HG02852 (cell line): ENCODE results near the gene AFAP1L2.

Source experiments
- ATAC-seq: cut with Tn5 transposase; IDR thresholded peaks from one replicate; pipeline ENCODE4 v1.9.1; 2021; ENCODE audit warnings: mild to moderate bottlenecking, moderate library complexity; ENCODE audit not compliant: unreplicated experiment

AFAP1L2 gene

DNA sequence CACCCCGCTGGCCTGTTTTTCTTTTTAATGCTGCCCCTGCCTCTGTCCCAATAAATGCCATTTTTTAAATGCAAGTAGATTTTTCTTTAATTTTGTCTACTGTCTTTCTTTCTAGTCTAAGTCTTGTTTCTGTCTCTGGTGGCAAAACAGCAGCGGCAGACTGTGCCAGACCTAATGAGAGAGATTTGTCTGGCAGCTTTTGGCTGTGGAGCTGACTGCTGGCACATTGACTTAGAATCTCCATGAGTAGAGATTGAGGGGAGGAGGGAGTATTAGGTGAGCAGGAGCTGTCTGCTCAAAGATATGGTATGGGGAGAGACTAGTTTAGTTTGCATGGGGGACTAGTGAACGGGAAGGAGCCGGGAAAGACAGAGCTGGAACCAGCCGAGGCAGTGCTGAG, 152.2 kb downstream of the AFAP1L2 start:
- no peak for ATAC-seq

DNA sequence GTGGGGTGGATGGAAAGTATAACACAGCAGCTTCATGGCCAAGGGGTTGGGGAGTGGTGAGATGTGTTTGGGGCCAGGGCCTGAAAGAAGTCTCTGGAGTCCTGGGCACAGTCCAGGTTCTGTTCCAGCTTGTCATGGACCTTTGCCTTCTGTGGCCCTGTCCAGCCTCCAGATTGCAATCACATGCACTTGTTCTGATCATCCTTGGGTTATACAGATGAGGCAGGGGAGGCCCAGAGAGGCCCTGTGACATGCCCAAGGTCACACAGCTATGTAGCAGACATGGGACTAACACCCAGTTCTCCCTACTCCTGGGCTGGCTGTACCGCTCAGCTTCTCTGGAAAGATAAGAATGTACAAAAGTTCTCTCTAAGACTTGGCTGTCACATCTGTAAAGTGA, 153.6 kb downstream of the AFAP1L2 start:
- ATAC-seq, result no peak

- no peak for ATAC-seq
Measured at GRCh38 chr10:114250236-114250635, 154.1 kb downstream of the AFAP1L2 start.

DNA sequence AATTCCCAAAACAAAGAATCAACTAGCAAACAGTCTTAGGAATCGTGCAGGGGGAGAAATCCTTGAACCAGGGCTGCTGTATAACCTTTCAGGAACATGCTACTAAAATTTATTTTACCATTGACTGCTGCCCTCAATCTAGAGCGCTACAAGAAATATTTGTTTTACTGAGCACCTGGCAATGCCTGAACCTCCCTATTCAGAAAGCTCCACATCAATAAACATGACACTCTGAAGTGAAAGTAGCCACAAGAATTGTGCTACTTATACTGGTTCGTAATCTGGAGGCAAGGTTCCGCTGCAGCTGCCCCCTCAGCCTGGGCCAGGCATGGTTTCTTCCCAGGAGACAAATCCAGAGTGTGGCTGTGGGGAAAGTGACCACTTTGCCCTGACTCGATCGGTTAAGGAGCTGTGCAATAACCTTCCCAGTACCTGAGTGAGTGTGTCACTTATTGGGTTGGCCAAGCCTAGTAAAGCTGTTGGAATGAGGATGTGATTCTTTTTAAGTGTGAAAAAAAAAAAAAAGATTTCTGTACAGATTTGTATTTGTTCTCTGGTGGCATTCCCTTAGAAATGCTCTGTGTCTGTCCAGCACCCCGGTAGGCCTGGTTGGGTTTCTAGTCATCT, 157.5 kb downstream of the AFAP1L2 start:
- ATAC-seq, result no peak

DNA sequence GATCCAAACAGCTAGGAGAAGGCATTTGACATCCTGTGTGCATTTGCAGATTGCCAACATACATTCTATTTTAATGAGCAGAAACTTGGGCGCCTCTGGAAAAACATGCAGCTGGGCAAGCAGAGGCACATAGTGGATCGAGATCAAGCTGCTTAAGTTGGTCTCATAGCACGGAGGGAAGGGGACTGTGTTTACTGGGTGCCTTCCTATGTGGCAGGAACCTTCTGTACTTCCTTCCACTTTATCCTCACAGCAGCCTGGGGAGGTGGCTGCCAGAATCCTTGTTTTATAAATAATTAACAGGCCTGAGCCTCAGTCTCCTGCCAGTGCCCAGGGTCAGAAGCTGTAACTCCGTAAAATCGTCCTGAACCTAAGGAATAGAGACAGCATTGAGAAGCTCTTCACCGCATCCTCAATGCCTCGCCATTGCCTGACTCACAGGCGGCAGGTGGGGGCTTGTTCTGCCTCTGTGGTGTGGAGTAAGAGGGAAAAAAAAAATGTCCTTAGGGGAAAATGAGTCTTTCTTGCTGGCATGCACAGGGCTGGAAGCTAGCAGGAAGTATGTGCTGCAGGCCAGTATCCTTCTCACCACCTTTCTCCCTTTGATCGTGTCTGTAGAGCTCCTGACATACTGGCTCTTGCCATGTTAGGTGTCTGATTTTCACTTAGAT, 159.0 kb downstream of the AFAP1L2 start:
- no peak for ATAC-seq
